Stimulated activated CD8-positive, alpha-beta memory T cell treated with anti-CD3 and anti-CD28 coated beads, Interleukin-7, amount 100 ng/mL, for 4 hours (primary cell): ENCODE data around the gene HES5.

Experiments
- DNase-seq, 2 donors: peaks; one replicate each; pipeline ENCODE4 v3.0.0-alpha.2; 2020; ENCODE audit warnings: low read depth in 2 of 2

Gene HES5

GRCh38 chr1:2499986-2500596 lies 30.0 kb downstream of the HES5 start:
- DNase-seq: no peak

- DNase-seq: no peak
Measured at GRCh38 chr1:2499260-2499659, 30.8 kb downstream of the HES5 start.

- no peak for DNase-seq
Measured at GRCh38 chr1:2498648-2499047, 31.4 kb downstream of the HES5 start.

- no peak for DNase-seq
Measured at GRCh38 chr1:2497891-2498290, 32.2 kb downstream of the HES5 start.

- DNase-seq: no peak
Measured at GRCh38 chr1:2496746-2497145, 33.3 kb downstream of the HES5 start.

GRCh38 chr1:2496087-2496622 lies 33.9 kb downstream of the HES5 start:
- DNase-seq: peak in 1 of 2 donors; percentile 12

GRCh38 chr1:2495546-2495945 lies 34.5 kb downstream of the HES5 start:
- no peak for DNase-seq

- DNase-seq: no peak
Measured at GRCh38 chr1:2495026-2495425, 35.0 kb downstream of the HES5 start.

GRCh38 chr1:2494323-2494693 lies 35.8 kb downstream of the HES5 start:
- no peak for DNase-seq

GRCh38 chr1:2493691-2494322 lies 36.3 kb downstream of the HES5 start:
- DNase-seq: peak in 1 of 2 donors; percentile 13

GRCh38 chr1:2493218-2493617 lies 36.8 kb downstream of the HES5 start:
- DNase-seq: no peak

- no peak for DNase-seq
Measured at GRCh38 chr1:2492091-2492490, 38.0 kb downstream of the HES5 start.

- no peak for DNase-seq
Measured at GRCh38 chr1:2489615-2490014, 40.4 kb downstream of the HES5 start.

GRCh38 chr1:2488688-2489087 lies 41.4 kb downstream of the HES5 start:
- no peak for DNase-seq

GRCh38 chr1:2486558-2486957 lies 43.5 kb downstream of the HES5 start:
- no peak for DNase-seq

- DNase-seq: no peak
Measured at GRCh38 chr1:2486041-2486440, 44.0 kb downstream of the HES5 start.

GRCh38 chr1:2483970-2484369 lies 46.1 kb downstream of the HES5 start:
- no peak for DNase-seq

GRCh38 chr1:2483026-2483425 lies 47.0 kb downstream of the HES5 start:
- no peak for DNase-seq

- DNase-seq: no peak
Measured at GRCh38 chr1:2482588-2482987, 47.5 kb downstream of the HES5 start.

- DNase-seq: no peak
Measured at GRCh38 chr1:2481885-2482284, 48.2 kb downstream of the HES5 start.

- DNase-seq: no peak
Measured at GRCh38 chr1:2480986-2481364, 49.1 kb downstream of the HES5 start.

GRCh38 chr1:2480236-2480985 lies 49.7 kb downstream of the HES5 start:
- no peak for DNase-seq

- DNase-seq: no peak
Measured at GRCh38 chr1:2479618-2480017, 50.4 kb downstream of the HES5 start.
